ENCODE data around the gene ZIC2.

The ZIC2 gene

GRCh38 chr13:99981735-99982035 lies at the start of gene ZIC2:
TSS of gene ZIC2 (plus strand) at chr13:99981784. CDS start at chr13:99982065, 281 bp downstream.
- TF ChIP-seq, protein P1, sequence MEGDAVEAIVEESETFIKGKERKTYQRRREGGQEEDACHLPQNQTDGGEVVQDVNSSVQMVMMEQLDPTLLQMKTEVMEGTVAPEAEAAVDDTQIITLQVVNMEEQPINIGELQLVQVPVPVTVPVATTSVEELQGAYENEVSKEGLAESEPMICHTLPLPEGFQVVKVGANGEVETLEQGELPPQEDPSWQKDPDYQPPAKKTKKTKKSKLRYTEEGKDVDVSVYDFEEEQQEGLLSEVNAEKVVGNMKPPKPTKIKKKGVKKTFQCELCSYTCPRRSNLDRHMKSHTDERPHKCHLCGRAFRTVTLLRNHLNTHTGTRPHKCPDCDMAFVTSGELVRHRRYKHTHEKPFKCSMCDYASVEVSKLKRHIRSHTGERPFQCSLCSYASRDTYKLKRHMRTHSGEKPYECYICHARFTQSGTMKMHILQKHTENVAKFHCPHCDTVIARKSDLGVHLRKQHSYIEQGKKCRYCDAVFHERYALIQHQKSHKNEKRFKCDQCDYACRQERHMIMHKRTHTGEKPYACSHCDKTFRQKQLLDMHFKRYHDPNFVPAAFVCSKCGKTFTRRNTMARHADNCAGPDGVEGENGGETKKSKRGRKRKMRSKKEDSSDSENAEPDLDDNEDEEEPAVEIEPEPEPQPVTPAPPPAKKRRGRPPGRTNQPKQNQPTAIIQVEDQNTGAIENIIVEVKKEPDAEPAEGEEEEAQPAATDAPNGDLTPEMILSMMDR (IDR thresholded peaks at IDR 0.05; ENCODE audit: low read depth, low read length, missing control alignments), result no peak
- no peak for DNase-seq (ENCODE audit: extremely low read depth, low read depth)
- H3K4me3 ChIP-seq (replicated peaks; ENCODE audit: low read depth, low read length), result peak within 1 kb of the TSS; percentile 26

GRCh38 chr13:99932912-99933311 lies 48.7 kb upstream of the ZIC2 start:
- DNase-seq (ENCODE audit: extremely low read depth, low read depth), result no peak
- TF ChIP-seq, protein P1 (IDR thresholded peaks at IDR 0.05; ENCODE audit: low read depth, low read length, missing control alignments), result no peak
- no peak overlapping the region for H3K4me3 ChIP-seq (replicated peaks; ENCODE audit: low read depth, low read length)

DNA sequence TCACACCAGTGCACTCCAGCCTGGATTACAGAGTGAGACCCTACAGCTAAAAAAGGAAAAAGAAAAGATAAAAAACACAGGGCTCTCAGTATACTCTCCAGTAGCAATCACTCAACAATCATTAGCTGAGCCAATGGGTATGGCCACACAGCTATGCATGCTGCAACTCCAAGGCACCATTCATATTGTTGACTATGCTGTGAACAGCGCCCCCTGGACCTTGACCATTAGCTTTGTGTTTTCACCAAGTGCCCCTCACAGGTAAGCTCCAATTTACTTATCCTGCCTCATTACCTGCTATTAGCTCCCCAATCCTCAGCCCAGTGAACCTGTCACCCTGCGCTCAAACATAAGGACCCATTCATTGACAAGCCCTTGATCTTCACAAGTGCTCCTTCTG lies 45.8 kb upstream of the ZIC2 start:
- no peak for DNase-seq (ENCODE audit: extremely low read depth, low read depth)
- H3K4me3 ChIP-seq (replicated peaks; ENCODE audit: low read depth, low read length), result no peak overlapping the region
- TF ChIP-seq, protein P1 (IDR thresholded peaks at IDR 0.05; ENCODE audit: low read depth, low read length, missing control alignments), result no peak

DNA sequence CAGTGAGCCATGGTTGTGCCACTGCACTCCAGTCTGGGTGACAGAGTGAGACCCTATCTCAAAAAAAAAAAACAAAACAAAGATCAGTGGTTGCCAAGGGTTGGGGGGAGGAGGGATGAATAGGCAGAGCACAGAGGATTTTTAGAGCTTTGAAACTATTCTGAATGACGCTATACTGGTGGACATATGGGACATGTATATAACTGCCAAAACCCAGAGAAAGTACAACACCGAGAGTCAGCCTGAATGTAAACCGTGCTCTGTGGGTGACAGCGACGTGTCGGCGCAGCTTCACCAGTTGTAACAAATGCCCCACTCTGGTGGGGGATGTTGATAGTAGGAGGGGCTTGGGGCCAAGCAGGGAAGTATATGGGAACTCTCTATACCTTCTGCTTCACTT lies 42.9 kb upstream of the ZIC2 start:
- DNase-seq (ENCODE audit: extremely low read depth, low read depth), result no peak
- TF ChIP-seq, protein P1 (IDR thresholded peaks at IDR 0.05; ENCODE audit: low read depth, low read length, missing control alignments), result no peak
- H3K4me3 ChIP-seq (replicated peaks; ENCODE audit: low read depth, low read length), result no peak overlapping the region

- no peak overlapping the region for H3K4me3 ChIP-seq (replicated peaks; ENCODE audit: low read depth, low read length)
- TF ChIP-seq, protein P1 (IDR thresholded peaks at IDR 0.05; ENCODE audit: low read depth, low read length, missing control alignments), result no peak
- no peak for DNase-seq (ENCODE audit: extremely low read depth, low read depth)
Observed at GRCh38 chr13:99941086-99941485, 40.5 kb upstream of the ZIC2 start.

DNA sequence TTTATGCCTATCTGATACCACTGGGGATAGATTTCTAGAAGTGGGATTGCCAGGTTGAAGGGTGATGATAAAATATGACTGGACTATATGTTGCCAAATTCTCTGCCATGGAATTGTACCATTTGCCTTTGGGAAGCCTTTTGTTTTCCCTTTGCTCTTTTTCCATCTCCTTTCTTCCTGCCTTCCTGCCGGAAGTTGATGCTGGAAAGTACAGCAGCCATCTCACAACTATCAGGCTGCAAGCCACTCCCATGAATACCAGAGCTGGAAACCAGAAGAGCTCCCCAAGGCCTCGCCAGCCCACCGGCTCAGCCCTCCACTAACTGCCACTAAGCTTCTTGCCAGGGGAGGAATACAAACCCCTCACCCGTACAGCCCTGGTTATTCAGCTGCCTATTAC lies 39.7 kb upstream of the ZIC2 start:
- TF ChIP-seq, protein P1 (IDR thresholded peaks at IDR 0.05; ENCODE audit: low read depth, low read length, missing control alignments), result no peak
- DNase-seq (ENCODE audit: extremely low read depth, low read depth), result no peak
- H3K4me3 ChIP-seq (replicated peaks; ENCODE audit: low read depth, low read length), result no peak overlapping the region

GRCh38 chr13:99944102-99944501 lies 37.5 kb upstream of the ZIC2 start:
- H3K4me3 ChIP-seq (replicated peaks; ENCODE audit: low read depth, low read length), result no peak overlapping the region
- no peak for DNase-seq (ENCODE audit: extremely low read depth, low read depth)
- TF ChIP-seq, protein P1 (IDR thresholded peaks at IDR 0.05; ENCODE audit: low read depth, low read length, missing control alignments), result no peak
